HepG2 (cell line): ENCODE measurements around the gene SFI1. TPM values are rescaled to one million over a fixed set of nuclear protein-coding genes. Genes with fewer than 3 reads are reported as not detected.
A peak's percentile ranks its signal among the peaks of the same experiment; 100 is the strongest.

Experiments used
- CTCF ChIP-seq: sonication (generic); formaldehyde crosslinking; IDR thresholded peaks from 2 replicates; pipeline ENCODE4 v1.5.0; 2020; ENCODE audit warnings: mild to moderate bottlenecking, missing genetic modification reagents, moderate library complexity
- FOSL1 ChIP-seq: sonication (generic); formaldehyde crosslinking; IDR thresholded peaks from 2 replicates; pipeline ENCODE4 v1.9.0; 2021; ENCODE audit warnings: missing genetic modification reagents, borderline replicate concordance
- FOSL2 ChIP-seq: sonication (generic); formaldehyde crosslinking; IDR thresholded peaks from 2 replicates; pipeline ENCODE4 v1.4.0; 2020; ENCODE audit warnings: missing genetic modification reagents
- HNF4A ChIP-seq: sonication (generic); formaldehyde crosslinking; IDR thresholded peaks from 2 replicates; pipeline ENCODE4 v1.4.0; 2020; ENCODE audit warnings: missing genetic modification reagents
- KLF13 ChIP-seq: sonication (generic); formaldehyde crosslinking; IDR thresholded peaks from 2 replicates; pipeline ENCODE4 v1.4.0; 2020; ENCODE audit warnings: mild to moderate bottlenecking, missing genetic modification reagents
- POLR2AphosphoS2 ChIP-seq: IDR thresholded peaks from 2 replicates; pipeline ENCODE4 v1.6.1; 2011; ENCODE audit warnings: low read depth, low read length, improper control_type of control experiment
- SAP130 ChIP-seq: IDR thresholded peaks from 2 replicates; pipeline ENCODE4 v1.6.1; 2016; ENCODE audit warnings: low read depth
- SP4 ChIP-seq: sonication (generic); formaldehyde crosslinking; IDR thresholded peaks from 2 replicates; pipeline ENCODE4 v1.8.1; 2023; ENCODE audit warnings: mild to moderate bottlenecking, missing genetic modification reagents
- SRSF9 ChIP-seq: fragments of 200-400 bp; formaldehyde crosslinking; IDR thresholded peaks from 2 replicates; pipeline ENCODE4 v1.6.1; 2018; ENCODE audit warnings: borderline replicate concordance, mild to moderate bottlenecking, low read depth, low read length; ENCODE audit not compliant: insufficient read depth, poor library complexity, severe bottlenecking
- SYNCRIP ChIP-seq: fragments of 200-400 bp; formaldehyde crosslinking; IDR thresholded peaks from 2 replicates; pipeline ENCODE4 v1.6.1; 2018; ENCODE audit warnings: mild to moderate bottlenecking, low read depth, low read length; ENCODE audit not compliant: insufficient read depth
- TFE3 ChIP-seq: IDR thresholded peaks from 2 replicates; pipeline ENCODE4 v1.6.1; 2016
- ZMAT3 ChIP-seq: sonication (generic); formaldehyde crosslinking; conservative IDR thresholded peaks from 2 replicates; pipeline ENCODE4 v1.7.0; 2021; ENCODE audit warnings: missing genetic modification reagents
- ZNF138 ChIP-seq: sonication (generic); formaldehyde crosslinking; IDR thresholded peaks from 2 replicates; pipeline ENCODE4 v1.5.0; 2020; ENCODE audit warnings: mild to moderate bottlenecking, low read depth, missing genetic modification reagents
- ZNF550 ChIP-seq: sonication (generic); formaldehyde crosslinking; IDR thresholded peaks from 2 replicates; pipeline ENCODE4 v1.4.0; 2020; ENCODE audit warnings: mild to moderate bottlenecking, missing genetic modification reagents, borderline replicate concordance
- ZNF629 ChIP-seq: sonication (generic); formaldehyde crosslinking; conservative IDR thresholded peaks from 2 replicates; pipeline ENCODE4 v1.5.0; 2020; ENCODE audit warnings: missing genetic modification reagents
- polyA plus RNA-seq, 8 experiments: library from polyadenylated mRNA; depleted of rRNA in 3 of 8; stranded (reverse) in 7 of 8; unstranded in 1 of 8; fragments of >200 nt; fragmentation: Illumina TruSeq in 4 of 8; extraction: Trizol in 4 of 8; gene quantifications; 2 replicates each; pipeline versions ENCODE4 v1.2.1 to v1.2.3, GENCODE V29; 2011 to 2016; ENCODE audit warnings: low read depth in 4 of 8, missing spikeins in 1 of 8, mixed read lengths in 1 of 8; ENCODE audit not compliant: insufficient read depth in 1 of 8
- total RNA-seq, 5 experiments: library from RNA; depleted of rRNA; stranded (reverse); fragments of >200 nt; fragmentation: Illumina TruSeq; extraction: Trizol; gene quantifications; 2 replicates each; pipeline ENCODE4 v1.2.3, GENCODE V29; 2016; ENCODE audit warnings: low read depth in 1 of 5
- TF ChIP-seq, protein P1 (sequence below): sonication (generic); formaldehyde crosslinking; IDR thresholded peaks from 2 replicates; pipeline ENCODE4 v1.8.1; 2022; ENCODE audit warnings: low read depth, mild to moderate bottlenecking, missing genetic modification reagents
- TF ChIP-seq, protein P2 (sequence below): sonication (generic); formaldehyde crosslinking; IDR thresholded peaks from 2 replicates; pipeline ENCODE4 v1.8.0; 2022; ENCODE audit warnings: low read depth, missing genetic modification reagents
- TF ChIP-seq, protein P3 (sequence below): sonication (generic); formaldehyde crosslinking; conservative IDR thresholded peaks from 2 replicates; pipeline ENCODE4 v1.8.0; 2022; ENCODE audit warnings: missing genetic modification reagents
- TF ChIP-seq, protein P4 (sequence below): sonication (generic); formaldehyde crosslinking; IDR thresholded peaks from 2 replicates; pipeline ENCODE4 v1.8.1; 2023; ENCODE audit warnings: missing genetic modification reagents, inconsistent platforms, borderline replicate concordance

The SFI1 gene
- total and polyA plus RNA-seq, 2 of the 13 experiments (the other 11 are each of a cell fraction or from before 2014, with no cell fraction given), result 20.5 to 40.1 TPM

DNA sequence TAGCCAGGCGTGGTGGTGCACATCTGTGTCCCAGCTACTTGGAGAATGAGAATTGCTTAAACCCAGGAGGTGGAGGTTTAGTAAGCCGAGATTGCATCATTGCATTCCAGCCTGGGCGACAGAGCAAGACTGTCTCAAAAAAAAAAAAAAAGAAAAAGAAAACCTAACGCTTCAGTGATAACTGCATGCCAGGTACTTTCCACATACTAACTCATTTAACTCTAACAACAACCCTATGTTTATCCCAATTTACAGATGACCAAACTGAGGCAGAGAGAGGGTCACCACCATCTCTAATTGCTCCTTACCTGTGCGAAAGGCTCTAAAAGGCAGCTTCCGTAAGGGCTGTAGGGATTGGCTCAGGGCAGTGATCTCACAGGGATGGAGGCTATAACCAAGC is 154.1 kb downstream of the SFI1 start (continued):
- TF ChIP-seq SP4, result no peak
- peak; percentile 64 for TF ChIP-seq ZNF629 (CRISPR knock-in tag)
- TF ChIP-seq FOSL2 (CRISPR knock-in tag), result peak; percentile 18; the same call in 1 of the 2 replicates
- TF ChIP-seq ZNF550 (CRISPR knock-in tag), result no peak
- TF ChIP-seq POLR2AphosphoS2, result no peak
- TF ChIP-seq SAP130 (CRISPR knock-in tag), result no peak
- TF ChIP-seq ZMAT3 (CRISPR knock-in tag), result no peak
- TF ChIP-seq TFE3 (CRISPR knock-in tag), result no peak
- TF ChIP-seq, protein P1, sequence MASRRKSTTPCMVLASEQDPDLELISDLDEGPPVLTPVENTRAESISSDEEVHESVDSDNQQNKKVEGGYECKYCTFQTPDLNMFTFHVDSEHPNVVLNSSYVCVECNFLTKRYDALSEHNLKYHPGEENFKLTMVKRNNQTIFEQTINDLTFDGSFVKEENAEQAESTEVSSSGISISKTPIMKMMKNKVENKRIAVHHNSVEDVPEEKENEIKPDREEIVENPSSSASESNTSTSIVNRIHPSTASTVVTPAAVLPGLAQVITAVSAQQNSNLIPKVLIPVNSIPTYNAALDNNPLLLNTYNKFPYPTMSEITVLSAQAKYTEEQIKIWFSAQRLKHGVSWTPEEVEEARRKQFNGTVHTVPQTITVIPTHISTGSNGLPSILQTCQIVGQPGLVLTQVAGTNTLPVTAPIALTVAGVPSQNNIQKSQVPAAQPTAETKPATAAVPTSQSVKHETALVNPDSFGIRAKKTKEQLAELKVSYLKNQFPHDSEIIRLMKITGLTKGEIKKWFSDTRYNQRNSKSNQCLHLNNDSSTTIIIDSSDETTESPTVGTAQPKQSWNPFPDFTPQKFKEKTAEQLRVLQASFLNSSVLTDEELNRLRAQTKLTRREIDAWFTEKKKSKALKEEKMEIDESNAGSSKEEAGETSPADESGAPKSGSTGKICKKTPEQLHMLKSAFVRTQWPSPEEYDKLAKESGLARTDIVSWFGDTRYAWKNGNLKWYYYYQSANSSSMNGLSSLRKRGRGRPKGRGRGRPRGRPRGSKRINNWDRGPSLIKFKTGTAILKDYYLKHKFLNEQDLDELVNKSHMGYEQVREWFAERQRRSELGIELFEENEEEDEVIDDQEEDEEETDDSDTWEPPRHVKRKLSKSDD (CRISPR knock-in tag), result no peak
- TF ChIP-seq SYNCRIP, result no peak
- TF ChIP-seq SRSF9, result no peak
- no peak for TF ChIP-seq KLF13
- TF ChIP-seq HNF4A (CRISPR knock-in tag), result no peak
- TF ChIP-seq, protein P2, sequence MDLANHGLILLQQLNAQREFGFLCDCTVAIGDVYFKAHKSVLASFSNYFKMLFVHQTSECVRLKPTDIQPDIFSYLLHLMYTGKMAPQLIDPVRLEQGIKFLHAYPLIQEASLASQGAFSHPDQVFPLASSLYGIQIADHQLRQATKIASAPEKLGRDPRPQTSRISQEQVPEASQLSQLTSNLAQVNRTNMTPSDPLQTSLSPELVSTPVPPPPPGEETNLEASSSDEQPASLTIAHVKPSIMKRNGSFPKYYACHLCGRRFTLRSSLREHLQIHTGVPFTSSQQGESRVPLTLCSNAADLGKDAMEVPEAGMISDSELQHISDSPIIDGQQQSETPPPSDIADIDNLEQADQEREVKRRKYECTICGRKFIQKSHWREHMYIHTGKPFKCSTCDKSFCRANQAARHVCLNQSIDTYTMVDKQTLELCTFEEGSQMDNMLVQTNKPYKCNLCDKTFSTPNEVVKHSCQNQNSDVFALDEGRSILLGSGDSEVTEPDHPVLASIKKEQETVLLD (CRISPR knock-in tag), result no peak
- no peak for TF ChIP-seq FOSL1 (CRISPR knock-in tag)
- TF ChIP-seq, protein P3, sequence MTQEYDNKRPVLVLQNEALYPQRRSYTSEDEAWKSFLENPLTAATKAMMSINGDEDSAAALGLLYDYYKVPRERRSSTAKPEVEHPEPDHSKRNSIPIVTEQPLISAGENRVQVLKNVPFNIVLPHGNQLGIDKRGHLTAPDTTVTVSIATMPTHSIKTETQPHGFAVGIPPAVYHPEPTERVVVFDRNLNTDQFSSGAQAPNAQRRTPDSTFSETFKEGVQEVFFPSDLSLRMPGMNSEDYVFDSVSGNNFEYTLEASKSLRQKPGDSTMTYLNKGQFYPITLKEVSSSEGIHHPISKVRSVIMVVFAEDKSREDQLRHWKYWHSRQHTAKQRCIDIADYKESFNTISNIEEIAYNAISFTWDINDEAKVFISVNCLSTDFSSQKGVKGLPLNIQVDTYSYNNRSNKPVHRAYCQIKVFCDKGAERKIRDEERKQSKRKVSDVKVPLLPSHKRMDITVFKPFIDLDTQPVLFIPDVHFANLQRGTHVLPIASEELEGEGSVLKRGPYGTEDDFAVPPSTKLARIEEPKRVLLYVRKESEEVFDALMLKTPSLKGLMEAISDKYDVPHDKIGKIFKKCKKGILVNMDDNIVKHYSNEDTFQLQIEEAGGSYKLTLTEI (CRISPR knock-in tag), result no peak
- TF ChIP-seq, protein P4, sequence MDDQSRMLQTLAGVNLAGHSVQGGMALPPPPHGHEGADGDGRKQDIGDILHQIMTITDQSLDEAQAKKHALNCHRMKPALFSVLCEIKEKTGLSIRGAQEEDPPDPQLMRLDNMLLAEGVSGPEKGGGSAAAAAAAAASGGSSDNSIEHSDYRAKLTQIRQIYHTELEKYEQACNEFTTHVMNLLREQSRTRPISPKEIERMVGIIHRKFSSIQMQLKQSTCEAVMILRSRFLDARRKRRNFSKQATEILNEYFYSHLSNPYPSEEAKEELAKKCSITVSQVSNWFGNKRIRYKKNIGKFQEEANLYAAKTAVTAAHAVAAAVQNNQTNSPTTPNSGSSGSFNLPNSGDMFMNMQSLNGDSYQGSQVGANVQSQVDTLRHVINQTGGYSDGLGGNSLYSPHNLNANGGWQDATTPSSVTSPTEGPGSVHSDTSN (CRISPR knock-in tag), result no peak
- no peak for TF ChIP-seq ZNF138
- TF ChIP-seq CTCF (CRISPR knock-in tag), result no peak
